Right lobe of liver (tissue), 4 donors: ENCODE data around the gene FASTKD3.

ENCODE experiments used
- CTCF ChIP-seq, 4 donors: fragments of 200-600 bp in 3 of 4; fragments of 450-650 bp in 1 of 4; IDR thresholded peaks; one replicate each; pipeline versions ENCODE4 v1.5.1 to v1.8.0; 2016 to 2022; ENCODE audit warnings: antibody characterized with exemption in 4 of 4, mild to moderate bottlenecking in 2 of 4
- POLR2A ChIP-seq: fragments of 450-650 bp; IDR thresholded peaks from one replicate; pipeline ENCODE4 v1.6.1; 2017; ENCODE audit warnings: antibody characterized with exemption, mild to moderate bottlenecking
- donor health status: DM: no; HTN: no; CAD: no.
- donor health status: DM: no; HTN: no; CAD: no.
- donor health status: DM: no; HTN: yes; CAD: no.

- no peak for TF ChIP-seq CTCF (IDR thresholded peaks at IDR 0.05)
- TF ChIP-seq POLR2A: no peak
Measured at GRCh38 chr5:7857926-7858632, 10.8 kb downstream of the FASTKD3 start.
